HL-60 (cell line): Measurements from ENCODE around the gene KLC3.

Experiments
- DNase-seq, 2 experiments: peaks; one replicate each; pipeline ENCODE4 v3.0.0-alpha.2; 2010 to 2020; ENCODE audit warnings: low read depth in 1 of 2, low spot score in 1 of 2
- H3K27ac ChIP-seq: fragments of 250-450 bp; sonication (Bioruptor Pico); replicated peaks from 2 replicates; pipeline ENCODE4 v1.5.1; 2020; ENCODE audit warnings: mild to moderate bottlenecking, moderate library complexity
- H3K27me3 ChIP-seq: fragments of 250-450 bp; sonication (Bioruptor Pico); 2 replicates; pipeline ENCODE4 v1.5.1; 2021; ENCODE audit warnings: mild to moderate bottlenecking, moderate library complexity; ENCODE audit not compliant: insufficient read depth, poor library complexity, severe bottlenecking
- H3K4me3 ChIP-seq: replicated peaks from 2 replicates; pipeline ENCODE4 v1.5.1; 2011; ENCODE audit warnings: mild to moderate bottlenecking, control low read depth, low read length; ENCODE audit not compliant: insufficient read depth
- CTCF ChIP-seq: IDR thresholded peaks from one replicate; pipeline ENCODE4 v1.5.1; 2011; ENCODE audit warnings: low read length, control low read depth, inconsistent platforms; ENCODE audit not compliant: insufficient read depth
- GABPA ChIP-seq: IDR thresholded peaks from 2 replicates; pipeline ENCODE4 v1.6.1; 2012; ENCODE audit warnings: low read depth
- POLR2AphosphoS5 ChIP-seq: IDR thresholded peaks from 2 replicates; pipeline ENCODE4 v1.6.1; 2012; ENCODE audit warnings: low read depth
- REST ChIP-seq: IDR thresholded peaks from 2 replicates; pipeline ENCODE4 v1.6.1; 2012; ENCODE audit warnings: low read depth; ENCODE audit not compliant: insufficient replicate concordance
- SPI1 ChIP-seq: IDR thresholded peaks from 2 replicates; pipeline ENCODE4 v1.6.1; 2012; ENCODE audit warnings: low read depth, mild to moderate bottlenecking, borderline replicate concordance

Gene KLC3

GRCh38 chr19:45322311-45322710, 18.2 kb upstream of the KLC3 start:
- DNase-seq: no peak
- H3K27me3 ChIP-seq: peaks cover 21% of the 10 kb centered on the region
- TF ChIP-seq REST (no peak), CTCF (no peak), SPI1 (no peak), GABPA (no peak), POLR2AphosphoS5 (no peak)

GRCh38 chr19:45322744-45323281, 17.7 kb upstream of the KLC3 start, which contains the start of gene CKM:
Gene CKM (minus strand): TSS chr19:45322875. CDS start chr19:45319713, 3,162 bp downstream.
- DNase-seq: no peak
- 0 out of 2 replicates have a peak within 1 kb of the TSS, but pooled peaks have one; percentile 4 for H3K4me3 ChIP-seq

More at GRCh38 chr19:45322311-45322710, 18.2 kb upstream of the KLC3 start:
- Histone ChIP-seq H3K27ac (no peak overlapping the region), H3K4me3 (no peak overlapping the region)

More at GRCh38 chr19:45322744-45323281, 17.7 kb upstream of the KLC3 start, which contains the start of gene CKM:
- Histone ChIP-seq H3K27me3 (peaks cover 21% of the 10 kb centered on the region), H3K27ac (no peak within 1 kb of the TSS)
- no peak for TF ChIP-seq POLR2AphosphoS5
- TF ChIP-seq REST: no peak
- TF ChIP-seq SPI1: no peak
- TF ChIP-seq GABPA: no peak
- TF ChIP-seq CTCF: no peak
